ENCODE data around the gene WARS2. TPM values are rescaled to one million over a fixed set of nuclear protein-coding genes. Genes with fewer than 3 reads are reported as not detected.
A peak's percentile ranks its signal among the peaks of the same experiment; 100 is the strongest.

WARS2 gene
- polyA plus RNA-seq, 12 donors = 19.0 to 30.7 (median 21.7) TPM; not detected in 1

DNA sequence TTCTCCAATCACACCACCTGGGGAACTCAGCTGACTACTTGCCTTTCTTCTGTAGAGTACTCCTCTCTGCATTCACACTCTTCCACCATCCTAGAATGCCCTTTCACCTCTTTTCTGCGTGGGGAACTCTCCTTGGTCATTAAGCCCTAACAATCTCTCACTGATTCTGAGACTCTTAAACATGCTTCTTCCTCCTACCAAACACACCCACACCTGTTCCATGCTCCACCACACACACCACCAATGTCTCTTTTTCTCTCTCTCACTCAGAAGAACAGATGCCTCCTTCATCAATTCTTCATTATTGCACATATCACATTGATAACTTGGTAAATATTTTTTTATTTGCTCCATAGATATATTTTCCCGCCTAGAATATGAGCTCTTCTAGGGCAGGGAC, 53.6 kb downstream of the WARS2 start:
- DNase-seq = no peak

DNA sequence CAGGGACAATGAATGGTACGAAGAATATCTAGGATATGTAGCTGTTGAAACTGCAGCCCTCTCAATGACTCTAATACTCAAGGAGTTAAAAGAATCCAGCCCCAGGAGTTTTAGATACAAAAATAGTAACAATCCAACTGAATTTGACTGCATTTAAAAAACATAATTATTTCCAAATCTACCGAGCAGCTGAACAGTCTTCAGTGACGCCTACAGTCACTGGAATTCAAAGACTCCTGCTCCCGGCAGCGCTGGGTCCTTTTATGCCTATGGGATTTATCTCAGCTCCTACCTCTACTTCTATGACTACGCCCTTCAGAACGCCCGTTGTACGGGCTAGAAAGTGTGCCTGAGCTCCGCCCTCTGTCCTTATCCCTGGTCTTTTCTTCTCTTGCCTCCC, 55.7 kb downstream of the WARS2 start:
- DNase-seq = no peak

DNA sequence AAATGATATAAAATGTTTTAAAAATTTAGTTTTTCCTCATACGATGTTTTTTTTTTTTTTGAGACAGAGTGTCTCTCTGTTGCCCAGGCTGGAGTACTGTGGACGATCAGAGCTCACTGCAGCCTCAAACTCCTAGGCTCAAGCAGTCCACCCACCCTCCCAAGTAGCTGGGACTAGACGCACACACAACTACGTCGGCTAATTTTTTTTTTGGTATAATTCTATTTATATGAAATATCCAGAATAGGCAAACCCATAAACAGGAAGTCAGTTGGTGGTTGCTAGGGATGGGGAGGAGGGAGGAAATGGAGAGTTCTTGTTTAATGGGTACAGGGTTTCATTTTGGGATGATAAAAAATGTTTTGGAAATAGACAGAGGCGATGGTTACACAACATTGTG, 56.5 kb downstream of the WARS2 start:
- DNase-seq = no peak

DNA sequence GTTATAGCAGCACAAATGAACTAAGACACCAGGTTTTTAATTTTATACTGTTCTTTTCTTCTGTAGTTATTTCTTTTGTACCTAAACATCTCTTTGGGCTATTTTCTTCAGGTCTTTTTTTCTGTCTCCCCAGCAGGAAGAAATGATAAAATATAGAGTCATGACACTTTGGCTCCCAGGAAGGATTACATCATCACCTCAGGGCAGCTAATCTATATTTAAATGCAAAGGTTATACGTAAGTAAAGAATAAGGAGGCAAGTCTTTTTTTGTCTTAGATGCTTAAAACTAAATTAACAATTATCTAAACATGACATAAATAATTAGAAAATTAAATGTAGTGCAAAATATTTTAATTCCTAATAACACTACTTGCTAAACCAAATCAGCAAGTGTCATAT, 57.0 kb downstream of the WARS2 start:
- DNase-seq = no peak

DNA sequence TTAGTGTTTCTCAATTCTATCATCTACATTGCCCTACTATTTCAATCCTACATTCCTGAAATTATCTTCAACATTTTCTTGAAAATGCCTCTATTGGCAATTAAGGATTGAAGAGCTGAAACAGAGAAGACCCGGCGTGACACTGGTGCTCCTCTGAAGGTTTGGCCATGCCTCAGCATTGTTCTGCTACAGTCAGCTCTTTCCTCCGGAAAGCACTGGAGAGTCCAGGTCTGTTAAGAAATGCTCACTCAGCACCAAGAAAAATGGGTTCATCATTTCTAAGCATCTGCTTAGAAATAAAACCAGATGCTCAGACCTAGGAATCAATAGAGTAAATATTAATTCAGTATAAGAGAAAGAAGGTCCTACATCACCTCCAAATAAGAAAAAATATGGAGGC, 58.8 kb downstream of the WARS2 start:
- DNase-seq = no peak

DNA sequence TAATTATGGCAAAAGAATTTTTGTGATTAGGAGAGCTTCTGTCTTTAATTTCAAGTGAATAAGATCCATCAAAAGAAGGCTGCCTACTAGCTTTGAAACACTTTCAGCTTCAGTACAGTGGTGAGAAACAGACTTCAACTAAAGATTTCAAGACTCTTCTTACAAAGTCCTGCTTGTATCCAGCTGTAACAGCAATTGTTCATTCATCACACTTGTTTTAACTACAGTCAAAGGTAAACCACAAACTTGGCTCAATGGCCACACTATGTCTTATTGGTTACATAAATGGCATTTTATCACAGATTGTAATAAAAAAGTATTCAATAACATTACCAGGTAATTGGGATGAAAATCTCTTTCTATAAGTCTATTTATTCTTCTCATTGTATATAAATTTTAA, 59.2 kb downstream of the WARS2 start:
- DNase-seq = no peak

DNA sequence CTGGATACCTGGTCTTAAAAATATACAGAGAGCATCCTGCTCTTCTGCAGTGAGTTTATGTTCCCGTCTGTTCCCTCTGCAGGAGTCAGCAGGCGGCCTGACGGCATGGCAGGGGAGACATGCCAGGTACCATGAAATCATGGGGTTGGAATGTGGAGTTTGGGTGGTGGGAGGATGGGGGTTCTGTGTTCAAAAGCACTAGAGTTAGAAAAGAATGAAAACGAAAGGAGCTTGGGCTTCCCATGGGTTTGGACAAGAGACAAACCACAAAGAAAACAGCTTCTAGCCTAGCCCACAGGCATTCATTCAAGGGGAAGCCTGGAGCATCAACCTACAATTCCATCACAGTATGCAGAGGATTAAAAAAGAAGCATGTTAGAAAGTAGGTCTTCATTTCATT, 59.9 kb downstream of the WARS2 start:
- no peak for DNase-seq

DNA sequence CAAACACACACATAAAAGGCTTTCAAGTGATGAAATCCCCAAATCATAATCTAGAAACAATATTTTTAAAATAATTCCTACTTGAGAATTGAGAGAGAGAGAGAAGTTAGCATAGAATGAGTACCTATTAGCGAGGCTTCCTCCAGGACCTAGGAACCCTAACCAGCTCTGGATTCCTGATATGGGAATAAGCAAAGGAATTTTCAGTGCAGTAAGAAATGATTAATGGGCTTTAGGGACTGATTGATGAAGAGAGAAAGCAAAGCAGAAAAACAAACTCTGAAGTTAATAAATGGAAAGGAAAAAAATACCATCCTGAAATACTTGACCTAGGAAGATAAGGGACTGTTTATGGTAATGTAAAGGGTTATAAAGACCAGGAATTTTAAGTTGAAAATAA, 60.6 kb downstream of the WARS2 start:
- no peak for DNase-seq

DNA sequence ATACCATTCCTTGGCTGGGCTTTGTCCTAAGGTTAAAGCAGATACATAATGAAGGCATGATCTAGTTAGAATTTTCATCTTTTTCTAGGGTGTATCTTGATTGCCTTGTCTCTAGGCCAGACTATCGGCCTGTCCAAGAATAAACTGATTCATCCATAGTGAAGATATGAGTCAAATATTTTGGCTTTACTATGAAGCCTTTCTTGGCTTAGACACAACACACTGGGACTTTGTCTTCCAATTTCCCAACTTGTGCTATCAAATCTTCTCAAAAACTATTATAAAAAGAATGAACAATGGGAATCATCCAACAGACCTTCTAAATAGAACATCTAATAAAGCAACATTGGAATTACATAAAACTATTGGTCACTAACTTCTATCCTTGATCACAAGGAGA, 64.8 kb downstream of the WARS2 start:
- peak; percentile 51 for DNase-seq

DNA sequence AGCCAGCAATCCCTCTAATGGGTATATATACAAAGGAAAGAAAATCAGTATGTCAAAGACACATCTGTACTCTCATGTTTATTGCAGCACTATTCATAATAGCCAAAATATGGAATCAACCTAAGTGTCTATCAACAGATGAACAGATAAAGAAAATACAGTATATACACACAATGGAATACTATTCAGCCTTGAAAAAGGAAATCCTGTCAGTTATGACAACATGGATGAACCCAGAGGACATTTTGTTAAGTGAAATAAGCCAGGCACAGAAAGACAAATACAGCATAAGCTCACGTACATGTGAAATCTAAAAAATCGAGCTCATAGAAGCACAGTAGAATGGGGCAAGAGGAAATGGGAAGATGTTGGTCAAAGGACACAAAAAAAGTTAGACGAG, 69.1 kb downstream of the WARS2 start:
- no peak for DNase-seq

DNA sequence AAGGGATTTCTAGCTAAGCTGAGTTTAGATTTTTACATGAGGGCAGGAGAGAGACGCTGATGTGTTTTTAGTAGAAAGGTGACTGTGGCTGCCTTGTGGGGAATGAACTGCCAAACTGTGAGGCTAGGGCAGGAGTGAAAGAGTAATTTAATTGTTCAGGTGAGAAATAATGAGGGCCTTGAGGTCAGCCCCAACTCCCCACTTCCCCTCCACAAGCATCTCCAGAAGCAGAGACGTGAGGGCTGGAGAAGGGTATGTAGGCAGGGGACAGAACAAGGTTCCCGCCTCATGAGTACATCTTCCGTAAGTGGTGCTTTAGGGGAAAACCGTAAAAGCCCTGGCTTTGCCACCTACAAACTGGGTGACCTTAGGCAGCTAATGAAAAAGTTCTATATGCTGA, 70.8 kb downstream of the WARS2 start:
- no peak for DNase-seq

DNA sequence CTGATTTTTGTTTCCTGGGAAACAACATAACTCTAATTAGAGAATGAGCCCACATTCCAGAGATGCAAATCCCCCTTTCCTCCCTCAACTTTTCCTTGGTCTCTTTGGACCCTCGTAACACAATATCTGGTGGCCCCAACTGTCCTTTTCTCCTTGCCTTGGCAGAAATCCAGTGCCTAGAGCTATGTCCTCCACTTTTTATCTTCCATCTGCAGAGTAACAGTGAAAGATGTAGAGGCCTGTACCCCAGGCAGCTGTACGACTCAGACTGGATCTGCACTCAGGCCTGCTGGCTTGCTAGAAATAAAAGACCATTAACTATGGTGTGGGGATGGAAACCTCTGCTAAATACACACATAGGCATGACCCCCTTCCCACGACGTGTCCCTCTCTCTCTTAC, 72.0 kb downstream of the WARS2 start:
- no peak for DNase-seq

DNA sequence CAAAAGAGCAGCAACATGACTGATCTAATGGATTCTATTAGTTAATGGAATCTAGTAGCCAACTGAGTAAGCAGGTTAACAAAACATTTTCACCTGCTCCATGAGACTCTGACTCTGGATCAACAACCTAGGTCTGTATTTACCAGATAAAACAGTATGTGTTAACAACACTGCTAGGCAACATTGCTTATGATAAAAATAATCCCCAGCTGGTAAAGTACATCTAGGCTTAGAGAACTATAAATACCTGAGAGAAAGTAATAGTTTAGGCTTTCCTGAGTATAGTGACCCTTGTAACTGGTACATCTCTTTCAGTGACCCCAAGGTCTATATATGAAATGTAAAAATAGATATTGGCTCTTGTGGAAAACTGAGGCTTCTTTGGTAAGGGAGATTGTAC, 78.8 kb downstream of the WARS2 start:
- no peak for DNase-seq

DNA sequence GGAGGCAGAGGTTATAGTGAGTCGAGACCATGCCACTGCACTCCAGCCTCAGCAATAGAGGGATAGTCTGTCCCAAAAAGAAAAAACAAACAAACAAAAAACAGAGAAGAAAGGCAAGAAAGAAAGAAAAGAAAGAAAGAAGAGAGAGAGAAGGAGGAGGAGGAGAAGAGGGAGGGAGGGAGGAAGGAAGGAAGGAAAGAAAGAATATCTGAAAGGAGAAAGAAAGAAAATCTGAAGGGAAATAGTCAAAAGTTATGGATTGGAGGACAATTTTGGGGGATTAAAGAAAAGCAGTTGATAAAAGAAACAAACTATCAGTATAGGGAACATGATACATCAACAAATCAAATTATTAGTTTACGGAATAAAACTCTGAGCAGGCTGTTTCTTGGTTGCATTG, 84.9 kb downstream of the WARS2 start:
- no peak for DNase-seq

DNA sequence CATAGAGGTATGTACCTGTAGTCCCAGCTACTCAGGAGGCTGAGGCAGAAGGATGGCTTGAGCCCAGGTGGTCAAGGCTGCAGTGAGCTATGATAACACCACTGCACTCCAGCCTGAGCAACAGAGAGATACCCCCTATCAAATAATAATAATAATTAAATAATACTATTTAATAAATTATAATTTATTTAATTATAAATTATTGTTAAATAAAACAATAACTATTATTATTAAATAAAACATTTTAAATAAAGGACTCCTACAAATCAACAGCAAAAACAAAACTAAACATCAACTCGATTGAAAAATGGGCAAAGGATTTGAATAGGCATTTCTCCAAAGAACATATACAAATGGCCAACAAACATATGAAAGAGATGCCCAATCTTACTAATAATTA, 86.5 kb downstream of the WARS2 start:
- no peak for DNase-seq

DNA sequence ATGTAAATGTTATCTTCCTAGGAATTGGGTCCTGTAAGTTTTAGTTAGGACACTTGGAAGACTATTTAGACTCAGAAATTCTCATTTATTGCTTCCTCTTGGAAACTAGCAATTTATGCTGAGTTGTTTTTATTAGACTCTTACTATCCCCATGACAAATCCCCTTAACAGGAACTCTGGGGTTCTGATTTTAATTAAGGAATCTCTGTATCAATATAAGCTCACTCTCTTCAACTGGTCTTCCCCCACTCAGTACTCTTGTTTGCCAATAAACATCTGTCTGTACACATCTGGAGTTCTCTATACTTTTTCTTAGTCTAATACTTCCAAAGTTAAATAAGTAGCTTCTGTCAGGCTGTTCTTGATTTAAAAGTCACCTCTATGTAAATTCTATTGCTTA, 88.2 kb downstream of the WARS2 start:
- DNase-seq = peak; percentile 34

DNA sequence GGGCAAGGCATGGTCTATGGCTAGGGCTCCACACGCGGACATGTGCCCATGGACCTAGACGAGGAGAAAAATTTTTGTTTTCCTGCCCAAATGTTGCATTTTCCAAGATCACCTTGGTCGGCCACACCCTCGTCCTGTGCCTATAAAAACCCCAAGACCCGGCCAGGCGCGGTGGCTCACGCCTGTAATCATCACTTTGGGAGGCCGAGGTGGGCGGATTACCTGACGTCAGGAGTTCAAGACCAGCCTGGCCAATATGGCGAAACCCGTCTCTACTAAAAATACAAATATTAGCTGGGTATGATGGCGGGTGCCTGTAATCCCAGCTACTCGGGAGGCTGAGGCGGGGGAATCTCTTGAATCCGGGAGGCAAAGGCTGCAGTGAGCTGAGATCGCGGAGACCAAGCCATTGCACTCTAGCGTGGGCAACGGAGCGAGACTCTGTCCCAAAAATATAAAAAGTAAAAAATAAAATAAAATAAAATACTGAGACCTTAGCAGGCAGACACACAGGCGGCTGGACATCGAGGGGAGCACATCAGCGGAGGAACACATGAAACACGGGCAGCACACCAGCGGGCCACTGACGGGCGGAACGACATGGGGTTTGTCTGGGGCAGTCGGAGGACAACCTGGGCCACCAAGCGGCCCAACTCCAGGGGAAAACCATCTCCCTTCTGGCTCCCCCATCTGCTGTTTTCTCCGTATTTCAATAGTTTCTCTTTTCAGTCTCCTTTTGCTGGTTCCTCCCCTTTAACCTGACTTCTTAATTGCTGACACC, 91.6 kb downstream of the WARS2 start:
- no peak for DNase-seq

DNA sequence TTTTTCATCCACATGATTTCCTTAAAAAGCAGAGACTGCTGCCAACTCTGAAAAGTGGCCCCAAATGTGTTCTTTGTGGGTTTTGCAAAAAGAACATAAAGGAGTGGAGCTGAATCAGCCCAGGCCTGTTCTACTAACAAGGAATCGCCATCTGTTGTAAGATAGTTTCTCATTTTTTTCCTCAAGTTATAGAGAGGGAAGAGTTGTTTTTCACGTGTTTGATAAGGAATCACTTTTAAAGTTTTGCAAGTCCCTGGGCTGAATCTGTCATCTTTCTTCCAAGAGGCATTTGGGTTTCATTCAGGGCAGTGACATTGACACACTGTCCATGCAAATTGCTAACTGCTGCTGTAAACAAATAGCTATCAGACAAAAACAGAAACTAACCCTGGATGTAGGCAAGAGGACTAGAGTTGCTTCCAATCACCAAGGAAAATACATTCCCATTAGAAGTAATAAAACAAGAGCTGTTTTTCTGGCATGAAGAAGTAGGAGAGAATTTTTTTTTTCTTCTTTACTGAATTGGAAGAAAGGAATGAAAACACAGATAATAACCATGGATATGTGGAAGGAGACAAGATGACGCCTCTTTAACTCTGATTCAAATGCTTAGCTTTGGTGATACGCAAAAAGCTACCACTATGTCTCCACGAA, 93.5 kb downstream of the WARS2 start:
- DNase-seq = peak; percentile 40

DNA sequence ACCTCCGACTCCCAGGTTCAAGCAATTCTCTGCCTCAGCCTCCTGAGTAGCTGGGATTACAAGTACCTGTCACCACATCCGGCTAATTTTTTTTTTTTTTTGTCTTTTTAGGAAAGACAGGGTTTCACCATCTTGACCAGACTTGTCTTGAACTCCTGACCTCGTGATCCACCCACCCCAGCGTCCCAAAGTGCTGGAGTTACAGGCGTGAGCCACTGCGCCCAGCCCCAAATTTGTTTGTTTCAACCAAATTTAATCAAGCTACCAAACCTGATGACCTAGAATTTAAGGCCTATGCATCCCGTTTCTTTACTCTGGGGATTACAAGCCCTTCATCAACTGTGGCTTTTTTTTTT, 94.0 kb downstream of the WARS2 start:
- peak; percentile 36 for DNase-seq

DNA sequence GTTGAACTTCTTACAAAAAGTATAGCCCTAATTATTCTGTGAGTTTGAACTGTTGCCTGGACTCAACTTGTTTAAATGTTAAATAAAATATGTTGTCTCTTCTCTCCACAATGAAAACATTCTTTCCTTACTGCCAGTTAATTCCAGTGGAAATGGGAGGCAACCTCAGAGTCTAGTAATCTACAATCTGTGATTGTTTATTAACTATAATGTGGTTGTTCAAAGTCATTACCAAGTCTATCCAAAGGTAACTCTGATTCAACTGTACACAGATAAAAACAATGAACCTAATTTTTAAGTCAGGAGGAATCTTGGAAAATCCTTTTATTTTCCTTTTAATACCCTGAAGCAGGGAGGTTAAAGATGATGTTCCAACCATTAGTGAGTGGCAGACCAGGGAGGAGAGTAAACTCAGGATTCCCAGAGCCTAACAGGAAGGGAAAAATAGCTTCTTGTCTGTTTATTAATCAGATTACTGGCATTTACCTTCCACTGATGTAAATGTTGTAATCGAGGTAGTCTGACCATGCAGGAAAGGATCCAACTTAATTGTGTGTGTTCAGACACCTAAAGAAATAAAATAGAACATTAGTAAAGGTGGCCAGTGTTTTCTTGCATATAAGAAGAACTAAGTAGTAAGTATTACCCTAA, 95.2 kb downstream of the WARS2 start:
- DNase-seq = no peak

DNA sequence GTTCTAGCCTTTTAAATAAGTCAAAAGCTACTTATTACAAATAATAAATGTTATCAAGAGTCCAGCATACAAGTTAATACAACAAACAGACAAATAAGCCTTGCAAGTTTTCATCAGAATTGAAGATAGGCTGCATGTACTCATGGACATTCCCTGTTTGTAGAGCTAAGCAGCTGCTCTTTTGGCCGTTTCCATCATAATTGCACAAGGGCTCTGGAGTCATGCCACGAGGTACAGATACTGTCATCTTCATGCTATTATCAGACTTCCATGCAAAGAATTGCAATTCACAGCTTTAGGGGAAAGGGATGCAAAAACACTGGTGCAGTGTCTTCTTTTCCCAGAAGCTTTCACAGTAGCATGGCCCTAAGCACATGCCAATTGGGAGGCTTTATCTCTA, 99.5 kb downstream of the WARS2 start:
- peak; percentile 61 for DNase-seq

DNA sequence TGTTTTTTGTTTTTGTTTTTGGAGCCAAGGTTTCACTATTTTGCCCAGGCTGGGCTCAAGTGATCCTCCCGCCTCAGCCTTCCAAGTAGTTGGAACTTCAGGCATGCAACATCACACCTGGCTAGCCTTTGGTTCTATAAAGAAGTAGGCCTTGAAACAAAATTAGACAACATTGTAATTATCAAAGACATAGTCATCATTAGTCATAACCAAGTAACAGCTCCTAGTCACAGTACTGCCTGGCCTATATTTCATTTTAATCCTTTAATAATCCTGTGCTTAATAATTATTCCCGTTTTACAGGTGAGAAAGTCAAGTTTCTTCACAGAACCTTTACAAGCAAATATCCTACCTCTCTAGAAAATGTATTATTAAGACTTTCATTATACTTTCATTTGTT, 100.0 kb downstream of the WARS2 start:
- no peak for DNase-seq

DNA sequence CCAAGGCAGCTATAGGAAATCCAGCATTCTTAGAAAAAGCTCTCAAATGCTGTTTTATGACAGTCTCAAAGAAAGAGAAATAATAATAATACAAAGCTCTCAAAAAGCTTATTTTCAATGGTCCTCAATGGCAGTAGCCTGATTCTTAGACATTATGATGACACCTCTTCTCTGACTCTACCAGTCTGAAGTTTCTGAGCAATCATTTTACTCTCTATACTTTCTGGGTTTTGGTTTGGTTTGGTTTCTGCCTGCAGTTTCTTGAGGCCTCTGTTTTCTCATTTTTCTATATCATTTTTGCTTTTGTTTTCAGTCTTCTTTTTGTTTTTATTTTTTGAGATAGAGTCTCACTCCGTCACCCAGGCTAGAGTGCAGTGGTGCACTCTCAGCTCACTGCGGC, 102.1 kb downstream of the WARS2 start:
- DNase-seq = no peak
